Activated T-cell treated with anti-CD3 and anti-CD28 coated beads, Interleukin-2, amount 50 U/mL, for 1 hour (primary cell): ENCODE results near the gene AKT1S1.

Source experiments
- DNase-seq: peaks from one replicate; pipeline ENCODE4 v3.0.0-alpha.2; 2020

The AKT1S1 gene

DNA sequence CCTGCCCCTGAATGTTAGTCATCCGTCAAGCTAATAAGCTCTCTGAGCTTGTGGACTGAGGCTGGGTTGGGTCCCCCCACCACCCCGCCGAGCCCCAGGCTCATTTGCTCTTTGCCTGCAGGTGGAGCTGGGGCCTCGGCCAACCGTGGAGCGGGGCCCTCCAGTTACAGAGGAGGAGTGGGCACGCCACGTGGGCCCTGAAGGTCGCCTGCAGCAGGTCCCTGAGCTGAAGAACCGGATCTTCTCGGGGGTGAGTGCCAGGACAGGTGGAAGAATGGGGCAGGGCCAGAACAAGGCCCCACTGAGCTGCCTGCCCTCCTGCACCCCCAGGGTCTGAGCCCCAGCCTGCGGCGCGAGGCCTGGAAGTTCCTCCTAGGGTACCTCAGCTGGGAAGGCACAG, 5.5 kb upstream of the AKT1S1 start:
- no peak for DNase-seq

GRCh38 chr19:49881672-49882394, 4.7 kb upstream of the AKT1S1 start:
- no peak for DNase-seq

DNA sequence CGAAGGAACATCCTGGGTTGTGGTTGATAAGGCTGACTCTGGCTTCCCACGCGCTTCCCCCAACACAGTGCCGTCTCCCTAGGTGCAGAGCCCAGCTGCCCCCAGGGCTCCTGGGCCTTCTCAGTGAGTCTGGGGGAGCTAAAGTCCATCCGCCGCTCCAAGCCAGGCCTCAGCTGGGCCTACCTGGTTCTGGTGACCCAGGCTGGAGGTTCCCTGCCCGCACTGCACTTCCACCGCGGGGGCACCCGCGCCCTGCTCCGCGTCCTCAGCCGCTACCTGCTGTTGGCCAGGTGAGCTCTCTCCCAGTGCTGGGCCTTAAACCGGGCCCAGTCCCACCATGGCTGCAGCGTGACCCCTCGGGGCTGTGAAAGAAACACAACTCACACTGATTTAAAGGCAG, 4.0 kb upstream of the AKT1S1 start:
- no peak for DNase-seq

DNA sequence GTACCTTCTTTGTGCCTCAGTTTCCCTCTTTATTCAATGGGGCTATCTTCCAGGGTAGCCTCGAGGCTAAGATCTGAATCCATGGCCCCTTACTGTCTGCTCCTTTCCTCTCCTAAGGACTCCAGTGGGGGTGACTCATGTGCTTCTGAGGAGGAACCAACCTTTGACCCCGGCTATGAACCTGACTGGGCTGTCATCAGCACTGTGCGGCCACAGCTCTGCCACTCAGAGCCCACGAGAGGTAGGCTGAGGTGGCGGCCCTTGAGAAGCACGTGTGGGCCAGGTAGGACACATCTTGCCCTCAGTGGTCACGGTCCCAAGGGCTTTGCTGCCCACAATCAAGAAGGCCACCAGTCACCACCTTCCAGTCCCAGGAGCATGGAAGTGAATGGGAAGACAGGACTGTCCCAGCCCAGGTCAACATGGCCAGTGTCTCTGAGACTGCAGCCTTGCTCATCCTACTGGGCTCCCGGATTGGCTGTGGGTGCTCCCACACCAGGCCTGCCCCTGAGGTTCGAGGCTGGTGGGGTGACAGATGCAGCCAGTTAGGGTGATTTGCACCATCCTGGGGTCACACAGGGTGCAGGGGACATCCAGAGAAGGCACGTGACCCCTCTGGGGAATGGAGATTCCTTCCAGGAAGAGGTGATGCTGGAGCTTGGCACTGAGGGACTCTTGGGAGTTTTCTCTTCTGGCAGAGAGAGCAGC, 3.2 kb upstream of the AKT1S1 start:
- DNase-seq = no peak

GRCh38 chr19:49879243-49879963, 2.2 kb upstream of the AKT1S1 start:
- no peak for DNase-seq

DNA sequence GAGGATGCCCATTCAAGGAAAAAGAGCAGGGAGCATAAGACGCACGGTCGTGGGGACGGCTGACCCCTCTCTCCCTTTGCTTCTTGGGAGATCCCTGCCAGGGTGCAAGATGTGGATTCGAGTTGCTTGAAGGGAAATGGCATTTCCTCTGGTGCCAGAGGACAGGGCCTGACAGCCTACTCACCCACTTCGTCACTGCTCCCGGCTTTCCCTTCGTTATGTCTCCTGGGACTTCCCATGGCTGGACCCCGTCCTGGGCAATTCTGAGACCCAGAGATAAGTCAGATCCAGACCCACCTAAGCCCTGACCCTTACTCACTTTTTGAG, 1.6 kb upstream of the AKT1S1 start:
- no peak for DNase-seq

GRCh38 chr19:49877879-49878743, 956 bp upstream of the AKT1S1 start:
- peak; percentile 97 for DNase-seq

DNA sequence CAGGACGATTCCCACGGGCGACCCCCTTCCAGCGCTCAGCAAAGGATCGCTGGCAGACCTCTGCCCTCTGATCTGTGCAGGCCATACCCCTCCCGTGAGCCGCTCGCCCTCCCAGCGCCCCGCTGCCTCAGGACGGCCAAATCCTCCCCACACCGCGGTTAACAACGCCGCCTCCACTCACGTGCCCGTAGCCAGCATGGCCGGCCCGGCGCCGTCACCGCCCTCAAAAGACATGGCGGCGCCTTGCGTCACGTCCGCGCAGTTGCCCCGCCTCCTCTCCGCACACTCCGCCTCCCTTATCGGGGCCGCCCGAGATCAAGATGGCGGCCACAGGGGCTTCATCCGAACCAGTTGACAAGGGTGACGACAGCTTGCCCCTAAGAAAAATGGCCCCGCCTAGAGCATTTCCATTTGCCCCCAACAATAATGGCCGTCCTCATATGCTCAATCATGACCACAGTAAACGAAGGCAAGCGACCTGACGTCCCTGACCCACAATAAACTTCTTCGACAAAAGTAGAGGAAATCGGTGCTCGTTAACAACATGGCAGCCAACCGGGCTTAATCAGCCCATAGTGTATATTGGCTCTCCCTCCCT, 634 bp downstream of the AKT1S1 start:
- peak; percentile 98 for DNase-seq

GRCh38 chr19:49875857-49876421, 1.2 kb downstream of the AKT1S1 start:
- DNase-seq = peak; percentile 66

DNA sequence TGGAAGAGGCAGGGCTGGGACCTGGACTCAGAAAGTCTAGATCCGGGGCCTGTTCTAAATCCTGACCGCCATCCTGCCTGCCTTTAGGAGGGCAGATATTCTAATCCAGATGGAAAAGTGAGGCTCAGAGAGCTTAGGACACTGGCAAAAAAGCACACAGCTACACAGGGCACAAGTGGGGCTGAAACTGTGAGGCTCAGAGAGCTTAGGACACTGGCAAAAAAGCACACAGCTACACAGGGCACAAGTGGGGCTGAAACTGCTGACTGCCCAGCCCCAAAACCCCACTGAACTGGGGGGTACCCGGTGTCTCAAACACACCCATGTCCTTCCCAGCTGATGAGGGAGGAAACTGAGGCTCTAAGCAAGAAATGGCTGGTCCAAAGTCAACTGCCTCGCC, 2.0 kb downstream of the AKT1S1 start:
- no peak for DNase-seq

- no peak for DNase-seq
Measured at GRCh38 chr19:49874503-49875157, 2.5 kb downstream of the AKT1S1 start.

DNA sequence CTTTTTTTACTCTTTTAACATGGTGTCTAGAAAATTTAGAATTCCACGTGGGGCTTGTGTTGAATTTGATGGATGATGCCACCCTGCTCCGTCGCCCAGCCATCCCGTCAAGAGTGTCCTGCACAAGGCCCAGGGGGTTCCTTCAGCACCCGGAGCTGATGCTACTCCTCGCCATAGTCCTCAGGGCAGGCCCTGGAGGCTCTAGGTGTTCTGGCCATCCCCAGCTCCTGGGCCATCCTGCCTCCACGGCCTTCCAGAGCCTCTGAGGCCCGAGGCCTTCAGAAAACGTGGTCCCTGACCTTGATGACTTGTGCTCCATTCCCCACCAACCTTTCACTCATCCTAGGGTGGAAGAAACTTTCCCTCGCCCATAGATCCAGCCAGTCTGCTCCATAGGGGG, 3.3 kb downstream of the AKT1S1 start:
- DNase-seq = no peak

GRCh38 chr19:49873129-49873521, 4.0 kb downstream of the AKT1S1 start:
- DNase-seq = no peak

- DNase-seq = no peak
Measured at GRCh38 chr19:49872245-49873128, 4.7 kb downstream of the AKT1S1 start.

DNA sequence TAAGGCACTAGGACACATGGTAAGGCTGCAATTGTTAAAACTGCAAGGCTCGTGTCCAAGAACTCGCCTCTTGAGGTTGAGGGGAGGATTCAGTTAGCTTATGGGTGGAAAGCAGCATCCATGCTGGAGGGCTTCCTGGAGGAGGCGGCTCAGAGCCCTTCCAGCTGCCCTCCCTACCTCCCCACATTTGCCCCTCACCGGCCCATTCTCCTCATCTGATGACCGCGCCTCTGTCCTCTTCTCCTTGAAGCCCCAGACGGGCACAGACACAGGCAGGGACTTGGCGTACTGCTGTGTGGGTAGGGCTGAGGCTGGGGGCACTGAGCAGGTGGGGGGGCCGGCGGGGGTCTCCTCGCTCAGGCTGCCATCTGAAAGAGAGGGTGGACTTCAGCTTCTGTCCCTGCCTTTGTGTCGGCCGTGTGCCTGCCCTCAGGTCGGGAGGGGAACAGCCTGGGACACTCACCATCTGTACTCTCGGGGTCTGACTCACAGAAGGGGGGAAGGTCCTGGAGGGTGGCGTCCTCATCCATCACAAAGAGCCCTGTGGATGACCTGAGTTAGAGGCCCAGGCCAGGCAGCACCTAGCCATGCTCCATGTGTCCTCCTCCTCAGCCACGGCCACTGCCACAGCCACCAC, 5.7 kb downstream of the AKT1S1 start:
- DNase-seq = no peak

GRCh38 chr19:49870309-49870901, 6.8 kb downstream of the AKT1S1 start:
- DNase-seq = no peak

DNA sequence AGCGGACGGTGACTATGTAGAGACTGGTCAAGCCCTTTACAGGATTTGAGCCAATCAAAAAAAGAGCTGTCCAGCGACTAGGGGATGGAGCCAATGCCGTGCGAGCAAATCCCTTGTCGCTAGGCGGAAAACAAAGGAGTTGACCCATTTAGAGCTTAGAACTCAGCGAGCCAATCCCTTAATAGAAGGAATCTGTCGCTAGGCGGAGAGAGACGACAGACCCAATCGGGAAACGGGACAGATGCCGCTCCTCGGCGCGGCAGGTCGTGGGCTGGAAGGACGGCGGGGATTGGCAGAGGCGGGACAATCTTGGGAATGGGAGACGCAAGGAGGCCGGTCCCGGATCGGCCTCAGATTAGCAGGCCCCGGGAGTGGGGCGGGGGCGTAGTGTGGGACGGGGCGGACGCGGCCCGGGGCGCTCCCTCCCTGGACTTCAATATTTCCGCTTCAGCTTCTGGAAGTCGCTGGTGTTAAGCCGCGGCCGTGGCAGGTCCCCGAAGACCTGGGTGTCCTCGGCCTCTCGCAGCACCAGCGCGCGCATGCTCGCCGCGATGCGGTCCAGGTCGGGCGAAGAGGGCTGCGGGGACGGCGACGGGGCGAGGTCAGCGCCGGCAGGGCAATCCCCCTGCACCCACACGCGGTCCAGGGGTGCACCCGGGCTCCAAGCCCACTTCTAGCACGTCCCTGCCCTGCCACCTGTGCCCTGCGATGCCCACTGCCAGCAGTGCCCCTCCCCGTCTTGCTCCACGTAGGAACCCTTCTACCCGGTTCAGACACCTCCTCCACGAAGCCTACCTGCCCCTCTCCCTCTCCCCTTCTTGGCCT, 7.5 kb downstream of the AKT1S1 start:
- DNase-seq = peak; percentile 91

- no peak for DNase-seq
Measured at GRCh38 chr19:49869009-49869483, 8.1 kb downstream of the AKT1S1 start.
